Measurements from ENCODE around the gene ALPL.

ALPL gene

DNA sequence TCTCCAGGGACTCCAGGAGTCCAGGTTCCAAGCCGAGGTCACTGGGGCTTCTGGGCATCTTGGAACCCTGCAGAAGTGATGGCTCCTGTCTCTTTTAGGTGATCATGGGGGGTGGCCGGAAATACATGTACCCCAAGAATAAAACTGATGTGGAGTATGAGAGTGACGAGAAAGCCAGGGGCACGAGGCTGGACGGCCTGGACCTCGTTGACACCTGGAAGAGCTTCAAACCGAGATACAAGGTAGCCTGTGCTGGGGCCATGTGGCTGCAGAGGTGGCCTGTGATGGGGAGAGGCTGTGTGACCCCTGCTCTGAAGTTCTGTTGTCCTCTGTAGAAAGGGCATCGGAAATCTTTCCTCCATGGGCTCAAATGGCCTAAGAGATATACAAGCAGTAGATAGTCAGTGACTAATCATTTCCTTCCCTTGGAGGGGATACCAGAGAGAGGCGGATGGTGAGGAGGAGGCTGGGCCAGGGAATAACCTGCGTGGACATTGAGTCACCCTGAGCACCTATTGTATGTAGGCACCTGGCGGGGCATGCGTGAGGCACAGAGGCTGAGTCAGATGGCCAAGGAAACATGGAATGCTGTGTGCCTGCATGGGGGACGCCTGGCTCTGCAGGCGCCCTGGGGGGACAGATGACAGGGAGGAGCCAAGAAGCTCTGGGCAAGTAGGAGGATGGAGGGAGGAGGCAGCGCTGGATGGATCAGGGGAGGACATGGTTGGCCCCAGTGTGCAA, 59.0 kb downstream of the ALPL start:
- TF ChIP-seq POLR2A (IDR thresholded peaks at IDR 0.05; ENCODE audit: low read depth, low read length) = no peak
- no peak for DNase-seq (ENCODE audit: insufficient read length, low spot score)
- FAIRE-seq = no peak

DNA sequence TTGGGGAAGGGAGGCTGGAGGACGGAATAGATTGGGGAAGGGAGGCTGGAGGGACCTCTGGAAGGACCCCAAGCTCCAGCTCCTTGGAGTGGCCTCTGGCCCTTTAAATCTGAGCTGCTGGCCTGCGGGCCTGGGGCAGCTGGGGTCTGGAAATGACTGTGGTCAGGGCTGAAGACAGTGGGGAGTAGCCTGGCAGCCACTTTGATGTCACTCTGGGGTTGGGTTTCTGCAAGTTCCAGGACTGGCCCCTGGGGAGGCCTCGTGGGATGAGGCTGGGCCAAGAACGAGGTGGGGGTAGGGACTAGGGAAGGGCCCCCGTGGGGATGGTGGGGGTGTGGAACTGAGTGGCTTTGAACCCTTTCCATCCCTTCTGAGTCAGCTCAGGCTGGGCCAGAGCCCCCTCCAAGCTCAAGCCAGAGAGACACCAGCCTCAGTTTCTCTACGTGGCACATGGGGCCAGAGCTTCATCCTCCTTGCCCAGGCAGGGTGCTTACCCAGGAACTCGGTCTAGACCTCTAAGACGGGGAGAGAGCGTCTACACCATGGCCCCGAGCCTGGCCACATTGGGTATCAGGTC, 59.7 kb downstream of the ALPL start:
- FAIRE-seq = no peak
- no peak for DNase-seq (ENCODE audit: insufficient read length, low spot score)
- no peak for TF ChIP-seq POLR2A (IDR thresholded peaks at IDR 0.05; ENCODE audit: low read depth, low read length)

DNA sequence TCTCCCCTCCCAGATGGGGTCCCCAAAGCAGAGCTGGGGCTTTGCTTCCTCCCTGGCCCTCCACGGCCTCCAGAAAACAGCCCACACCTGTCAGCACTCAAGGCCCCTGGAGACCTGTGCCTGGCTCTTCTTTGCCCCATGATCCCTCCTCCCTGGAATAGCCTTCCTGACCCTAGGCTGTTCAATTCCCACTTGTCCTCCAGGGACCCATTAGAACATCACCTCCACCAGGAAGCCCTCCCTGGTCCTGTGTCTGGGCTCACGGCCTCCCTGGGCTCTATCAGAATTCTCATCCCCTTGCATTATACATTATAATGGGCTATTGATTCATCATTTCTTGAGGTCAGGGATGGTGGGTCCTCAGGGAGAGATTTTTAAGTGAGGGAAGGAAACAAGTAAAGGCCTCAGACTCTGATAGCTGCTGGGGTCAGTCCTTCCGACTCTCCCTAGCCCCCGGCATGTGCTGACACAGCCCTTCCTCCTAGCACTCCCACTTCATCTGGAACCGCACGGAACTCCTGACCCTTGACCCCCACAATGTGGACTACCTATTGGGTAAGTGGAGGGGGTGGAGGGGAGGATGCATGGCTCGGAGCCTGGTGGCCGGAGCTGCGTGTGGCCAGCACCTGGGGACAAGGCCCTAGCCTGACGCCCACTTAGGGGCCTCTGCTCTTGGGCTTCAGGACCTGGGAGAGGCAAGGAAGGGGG, 60.8 kb downstream of the ALPL start:
- no peak for FAIRE-seq
- no peak for TF ChIP-seq POLR2A (IDR thresholded peaks at IDR 0.05; ENCODE audit: low read depth, low read length)

DNA sequence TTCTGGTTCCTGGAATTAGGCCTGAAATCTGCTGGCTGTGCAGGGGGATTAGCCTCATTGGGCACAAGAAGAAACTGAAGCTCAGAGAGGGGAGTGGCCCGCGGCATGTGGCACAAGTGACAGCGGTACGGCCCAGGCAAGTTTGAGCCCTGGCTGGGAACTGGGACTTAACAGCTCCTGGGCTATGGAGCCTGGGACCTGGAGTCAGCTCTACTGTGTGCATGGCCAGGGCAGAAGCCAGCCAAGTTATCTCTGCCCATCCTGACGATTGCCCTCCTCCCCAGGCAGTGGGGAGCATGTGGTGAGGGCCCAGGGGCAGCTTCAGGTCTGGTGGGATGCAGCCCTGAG, 61.3 kb downstream of the ALPL start:
- FAIRE-seq (no peak), DNase-seq (ENCODE audit: insufficient read length, low spot score) (no peak)
- TF ChIP-seq POLR2A (IDR thresholded peaks at IDR 0.05; ENCODE audit: low read depth, low read length) = no peak

More for the DNA sequence above, 60.8 kb downstream of the ALPL start:
- no peak for DNase-seq (ENCODE audit: insufficient read length, low spot score)

DNA sequence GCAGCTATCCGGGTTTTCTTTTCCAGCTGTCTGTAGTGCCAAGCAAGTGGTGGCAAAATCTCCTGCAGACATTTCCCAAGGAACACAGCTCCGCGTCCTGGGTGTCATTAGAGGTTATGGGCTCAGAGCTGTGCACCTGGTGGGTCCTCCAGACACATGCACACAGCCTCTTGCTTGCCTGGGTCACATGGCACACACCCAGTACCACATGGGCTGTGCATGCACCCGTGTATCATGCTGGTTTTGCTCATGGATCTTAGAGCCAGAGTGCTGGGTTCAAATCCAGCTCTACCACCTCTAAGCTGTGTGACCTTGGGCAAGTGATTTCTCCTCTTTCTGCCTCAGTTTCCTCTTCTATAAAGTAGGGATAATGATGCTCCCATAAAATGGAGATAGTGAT, 61.7 kb downstream of the ALPL start:
- no peak for FAIRE-seq
- DNase-seq (ENCODE audit: insufficient read length, low spot score) = no peak
- no peak for TF ChIP-seq POLR2A (IDR thresholded peaks at IDR 0.05; ENCODE audit: low read depth, low read length)

DNA sequence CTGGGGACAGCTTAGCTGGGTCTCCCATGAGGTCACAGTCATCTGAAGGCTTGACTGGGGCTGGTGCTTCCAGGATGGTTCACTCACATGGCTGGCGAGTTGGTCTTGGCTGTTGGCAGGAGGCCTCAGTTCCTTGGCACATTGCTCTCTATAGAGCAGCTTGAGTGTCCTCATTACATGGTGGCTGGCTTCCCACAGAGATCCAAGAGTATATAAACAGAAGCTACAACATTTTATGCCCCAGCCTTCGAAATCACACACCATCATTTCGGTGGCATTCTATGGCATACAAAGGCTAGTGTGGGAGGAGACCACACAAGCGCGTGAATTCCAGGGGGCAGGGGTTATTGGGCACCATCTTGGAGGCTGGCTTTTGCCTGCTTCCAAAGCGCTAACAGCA, 63.0 kb downstream of the ALPL start:
- DNase-seq (ENCODE audit: insufficient read length, low spot score) (no peak), FAIRE-seq (no peak)
- no peak for TF ChIP-seq POLR2A (IDR thresholded peaks at IDR 0.05; ENCODE audit: low read depth, low read length)

GRCh38 chr1:21572735-21573277, 63.6 kb downstream of the ALPL start:
- FAIRE-seq (no peak), DNase-seq (ENCODE audit: insufficient read length, low spot score) (no peak)
- no peak for TF ChIP-seq POLR2A (IDR thresholded peaks at IDR 0.05; ENCODE audit: low read depth, low read length)

DNA sequence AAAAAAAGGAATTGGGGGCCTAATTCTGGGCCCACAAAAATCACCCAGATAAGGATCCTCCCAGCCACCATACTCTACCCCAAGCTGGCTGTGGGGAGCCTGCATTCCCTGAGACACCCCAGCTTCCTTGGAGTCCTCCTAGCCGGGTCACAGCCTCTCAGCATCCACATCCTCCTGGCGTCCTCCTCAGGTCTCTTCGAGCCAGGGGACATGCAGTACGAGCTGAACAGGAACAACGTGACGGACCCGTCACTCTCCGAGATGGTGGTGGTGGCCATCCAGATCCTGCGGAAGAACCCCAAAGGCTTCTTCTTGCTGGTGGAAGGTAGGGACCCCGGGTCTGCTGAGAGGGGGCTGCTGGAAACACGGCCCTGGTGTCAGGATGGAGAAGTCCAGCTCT, 64.3 kb downstream of the ALPL start:
- FAIRE-seq (no peak), DNase-seq (ENCODE audit: insufficient read length, low spot score) (no peak)
- no peak for TF ChIP-seq POLR2A (IDR thresholded peaks at IDR 0.05; ENCODE audit: low read depth, low read length)

DNA sequence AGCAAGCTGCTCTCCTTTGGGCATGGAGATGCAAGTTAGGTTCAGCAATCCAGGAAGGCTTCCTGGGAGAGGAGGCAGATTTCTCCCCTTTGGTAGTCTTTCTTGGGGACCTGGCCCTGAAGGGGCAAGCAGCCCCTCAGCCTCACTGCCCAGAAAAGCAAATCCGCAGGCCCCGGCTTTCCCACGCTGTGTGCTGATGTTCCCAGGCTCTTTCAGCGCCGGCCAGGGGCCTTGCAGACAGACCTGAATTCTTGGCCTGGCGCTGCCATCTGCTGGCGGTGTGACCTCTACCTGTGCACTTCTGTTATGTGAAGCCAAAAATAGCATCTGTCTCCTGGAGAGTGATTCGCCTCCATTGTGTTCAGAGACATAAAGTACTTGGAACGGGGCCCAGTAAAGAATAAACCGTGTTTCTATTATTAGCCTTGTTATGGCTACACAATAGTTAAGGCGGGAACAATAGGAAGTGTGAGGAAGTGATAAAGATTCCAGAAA, 64.8 kb downstream of the ALPL start:
- no peak for TF ChIP-seq POLR2A (IDR thresholded peaks at IDR 0.05; ENCODE audit: low read depth, low read length)
- no peak for DNase-seq (ENCODE audit: insufficient read length, low spot score)
- FAIRE-seq = no peak

DNA sequence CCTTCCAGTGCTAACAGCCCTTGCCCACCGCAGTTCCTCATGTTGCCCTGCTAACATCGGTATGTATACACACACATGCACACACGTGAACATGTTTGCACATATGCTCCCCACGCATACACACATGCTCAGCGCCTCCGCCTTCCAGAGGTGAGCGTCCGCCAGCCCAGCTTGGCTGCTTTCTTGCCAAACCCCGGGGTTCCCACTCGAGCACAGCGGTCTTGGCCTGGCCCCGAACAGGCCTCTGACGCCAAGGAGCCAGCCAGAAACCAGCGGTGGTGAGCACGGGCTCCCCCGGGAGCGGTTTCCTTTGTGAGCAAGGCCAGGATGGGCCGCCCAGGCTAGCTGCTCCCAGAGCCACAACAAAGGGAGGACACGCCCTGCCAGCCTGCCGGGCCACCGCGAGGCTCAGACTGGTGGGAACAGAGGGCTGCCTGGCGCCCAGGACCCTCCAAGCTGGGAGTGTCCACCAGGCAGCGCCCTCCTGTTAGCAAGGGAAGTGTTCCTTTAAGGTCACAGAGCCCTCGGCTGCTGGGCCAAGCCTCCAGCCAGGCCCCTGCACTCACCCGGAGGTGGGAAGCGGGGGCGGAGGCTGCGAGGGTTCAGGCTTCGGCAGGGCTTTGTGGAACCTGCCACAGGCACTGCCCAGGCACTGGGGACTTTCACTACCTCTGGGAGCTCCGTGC, 65.4 kb downstream of the ALPL start:
- DNase-seq (ENCODE audit: insufficient read length, low spot score) = no peak
- no peak for FAIRE-seq
- TF ChIP-seq POLR2A (IDR thresholded peaks at IDR 0.05; ENCODE audit: low read depth, low read length) = no peak

DNA sequence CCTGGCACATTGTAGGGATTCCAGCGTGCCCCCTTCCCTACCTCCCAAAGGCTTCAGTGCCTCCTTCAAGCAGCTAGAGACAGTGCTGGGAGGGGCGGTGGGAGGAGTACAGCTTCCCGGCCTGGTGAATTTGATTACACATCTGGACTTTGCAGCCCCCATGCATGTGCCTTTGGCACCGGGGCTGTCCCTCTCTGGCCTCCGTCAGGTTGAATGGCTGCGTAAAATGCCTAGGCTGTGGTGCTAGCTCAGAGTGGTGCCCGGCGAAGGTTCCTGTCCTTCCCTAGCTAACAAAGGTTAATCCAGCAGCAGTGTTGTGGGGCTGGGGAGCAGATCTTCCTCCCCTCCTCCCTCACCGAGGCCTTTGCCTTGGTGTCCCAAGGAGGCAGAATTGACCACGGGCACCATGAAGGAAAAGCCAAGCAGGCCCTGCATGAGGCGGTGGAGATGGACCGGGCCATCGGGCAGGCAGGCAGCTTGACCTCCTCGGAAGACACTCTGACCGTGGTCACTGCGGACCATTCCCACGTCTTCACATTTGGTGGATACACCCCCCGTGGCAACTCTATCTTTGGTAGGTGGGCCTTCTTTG, 66.2 kb downstream of the ALPL start:
- no peak for TF ChIP-seq POLR2A (IDR thresholded peaks at IDR 0.05; ENCODE audit: low read depth, low read length)
- DNase-seq (ENCODE audit: insufficient read length, low spot score) (no peak), FAIRE-seq (no peak)

GRCh38 chr1:21576031-21576797, 67.0 kb downstream of the ALPL start:
- TF ChIP-seq POLR2A (IDR thresholded peaks at IDR 0.05; ENCODE audit: low read depth, low read length) = no peak
- no peak for DNase-seq (ENCODE audit: insufficient read length, low spot score)
- FAIRE-seq = no peak

DNA sequence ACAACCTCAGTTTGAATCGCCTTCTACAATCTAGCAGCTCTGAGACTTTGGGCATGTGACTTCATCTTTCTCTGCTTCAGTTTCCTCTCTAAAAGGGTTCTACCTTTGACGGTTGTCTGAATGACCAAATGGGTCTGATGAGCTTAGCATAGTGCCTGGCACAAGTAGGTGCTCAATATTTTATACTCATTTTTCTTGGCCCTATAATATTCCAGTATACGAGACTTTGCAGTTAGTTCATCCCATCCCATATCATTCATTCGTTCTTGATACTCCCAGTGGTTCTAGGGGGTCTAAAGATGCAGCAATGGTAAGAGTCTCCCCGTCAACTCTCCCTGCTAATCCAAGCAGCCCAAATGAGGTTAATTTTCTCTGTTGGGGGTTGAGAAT, 67.6 kb downstream of the ALPL start:
- no peak for TF ChIP-seq POLR2A (IDR thresholded peaks at IDR 0.05; ENCODE audit: low read depth, low read length)
- FAIRE-seq (no peak), DNase-seq (ENCODE audit: insufficient read length, low spot score) (no peak)

Data from H54 (cell line).